ENCODE data around the gene CPAMD8. TPM values are rescaled to one million over a fixed set of nuclear protein-coding genes. Genes with fewer than 3 reads are reported as not detected.
"Not testable (repeated sequence)": the region's sequence is repeated elsewhere in the genome, so short reads cannot be mapped to it uniquely, and the experiment has no call there.

The CPAMD8 gene
- total and polyA plus RNA-seq, 7 donors, result 0.60 to 14.4 (median 2.4) TPM

GRCh38 chr19:17021793-17022590 lies 4.6 kb downstream of the CPAMD8 start:
- TF ChIP-seq CTCF (IDR thresholded peaks at IDR 0.05) (no peak), POLR2AphosphoS5 (IDR thresholded peaks at IDR 0.05) (no peak), POLR2A (IDR thresholded peaks at IDR 0.05) (no peak), EP300 (IDR thresholded peaks at IDR 0.05) (no peak)

DNA sequence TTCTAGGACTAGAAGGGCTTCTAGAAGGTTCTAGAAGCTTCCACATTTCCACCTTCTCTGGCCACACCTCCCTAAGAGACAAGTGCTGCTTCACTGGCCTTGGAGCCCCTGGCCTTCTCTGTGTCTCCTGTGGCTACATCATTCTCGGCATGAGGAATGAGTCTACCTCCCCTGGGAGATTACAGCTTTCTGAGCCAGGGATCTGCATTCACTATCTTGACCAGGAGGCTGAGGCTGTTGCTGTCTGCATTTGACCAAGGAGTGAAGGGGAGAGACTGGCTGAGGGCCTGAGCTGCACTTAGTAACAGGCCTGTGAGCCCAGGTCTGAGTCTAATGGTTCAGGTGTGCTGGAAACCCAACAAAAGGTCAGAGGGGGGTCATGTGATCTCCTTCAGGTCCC lies 5.3 kb downstream of the CPAMD8 start:
- Histone ChIP-seq H3K27me3 (peaks cover 13 to 29% (median 16%) of the 10 kb centered on the region in 3 donors), H3K27ac (no peak overlapping the region), H3K36me3 (no peaks in the 10 kb centered on the region), H3K4me3 (no peak overlapping the region), H3K4me1 (peaks cover 0 to 6% (median 0%) of the 10 kb centered on the region in 4 donors), H3K9me3 (peaks cover 0 to 16% (median 7%) of the 10 kb centered on the region in 4 donors)
- DNase-seq, result no peak
- intact Hi-C loops (cut with DNase I), result no loop called here
- 85 to 95% methylated on average over 1 of the region's 1 CpG for WGBS, 2 donors
- no peak for TF ChIP-seq CTCF (IDR thresholded peaks at IDR 0.05)
- TF ChIP-seq EP300 (IDR thresholded peaks at IDR 0.05), result no peak
- TF ChIP-seq POLR2AphosphoS5 (IDR thresholded peaks at IDR 0.05), result no peak
- no peak for TF ChIP-seq POLR2A (IDR thresholded peaks at IDR 0.05)

More at GRCh38 chr19:17021793-17022590, 4.6 kb downstream of the CPAMD8 start:
- no peak for DNase-seq
- H3K27ac ChIP-seq, result no peak overlapping the region
- intact Hi-C loops (cut with DNase I), result no loop called here
- peaks cover 0 to 16% (median 7%) of the 10 kb centered on the region in 4 donors for H3K9me3 ChIP-seq
- H3K27me3 ChIP-seq, result peaks cover 18 to 36% (median 22%) of the 10 kb centered on the region in 3 donors
- H3K4me1 ChIP-seq, result peaks cover 0 to 7% (median 0%) of the 10 kb centered on the region in 4 donors
- no peaks in the 10 kb centered on the region for H3K36me3 ChIP-seq
- H3K4me3 ChIP-seq, result no peak overlapping the region
- 76 to 83% methylated on average over 12 of the region's 12 CpGs for WGBS, 2 donors

DNA sequence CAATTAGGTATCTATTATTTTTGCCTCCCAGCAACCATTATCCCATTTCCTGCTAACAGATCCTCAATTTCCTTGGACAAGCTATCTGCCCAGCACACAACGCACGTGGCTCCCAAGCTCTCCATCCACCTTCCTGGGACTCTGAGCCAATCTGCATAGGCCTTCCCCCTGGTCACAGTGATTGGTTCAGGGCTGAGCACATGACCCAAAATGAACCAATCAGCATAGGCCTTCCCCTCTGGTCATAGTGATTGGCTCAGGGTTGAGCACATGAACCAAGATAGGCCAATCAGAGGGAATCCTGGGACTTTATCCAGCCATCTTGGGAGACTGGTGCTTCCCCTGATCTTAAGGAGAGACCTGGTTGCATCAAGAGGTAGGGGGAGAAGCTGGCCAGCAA lies 5.8 kb downstream of the CPAMD8 start:
- Histone ChIP-seq H3K4me1 (peaks cover 0 to 1% (median 0%) of the 10 kb centered on the region in 4 donors), H3K4me3 (no peak overlapping the region), H3K9me3 (peaks cover 0 to 16% (median 7%) of the 10 kb centered on the region in 4 donors), H3K36me3 (no peaks in the 10 kb centered on the region), H3K27ac (no peak overlapping the region), H3K27me3 (peaks cover 8 to 24% (median 11%) of the 10 kb centered on the region in 3 donors)
- no peak for DNase-seq
- 93 to 97% methylated on average over 2 of the region's 2 CpGs for WGBS, 2 donors
- intact Hi-C loops (cut with DNase I), result no loop called here
- no peak for TF ChIP-seq POLR2A (IDR thresholded peaks at IDR 0.05)
- TF ChIP-seq CTCF (IDR thresholded peaks at IDR 0.05), result no peak
- no peak for TF ChIP-seq EP300 (IDR thresholded peaks at IDR 0.05)
- TF ChIP-seq POLR2AphosphoS5 (IDR thresholded peaks at IDR 0.05), result no peak

GRCh38 chr19:17020385-17020784 lies 6.2 kb downstream of the CPAMD8 start:
- intact Hi-C loops (cut with DNase I), result no loop called here

GRCh38 chr19:17014212-17014861 lies 12.3 kb downstream of the CPAMD8 start:
- H3K27me3 ChIP-seq; H3K4me3 ChIP-seq; H3K27ac ChIP-seq; H3K9me3 ChIP-seq; DNase-seq; H3K4me1 ChIP-seq; H3K36me3 ChIP-seq; intact Hi-C loops (cut with DNase I): not testable (repeated sequence)
- WGBS, 2 donors, result 28 to 70% methylated on average over 9 of the region's 9 CpGs

More at GRCh38 chr19:17020385-17020784, 6.2 kb downstream of the CPAMD8 start:
- H3K27me3 ChIP-seq, result peaks cover 4 to 20% (median 7%) of the 10 kb centered on the region in 3 donors
- H3K36me3 ChIP-seq, result no peaks in the 10 kb centered on the region
- TF ChIP-seq POLR2AphosphoS5 (IDR thresholded peaks at IDR 0.05) (no peak), POLR2A (IDR thresholded peaks at IDR 0.05) (no peak), EP300 (IDR thresholded peaks at IDR 0.05) (no peak), CTCF (IDR thresholded peaks at IDR 0.05) (no peak)
- no peak overlapping the region for H3K4me3 ChIP-seq
- peaks cover 0 to 16% (median 7%) of the 10 kb centered on the region in 4 donors for H3K9me3 ChIP-seq
- H3K27ac ChIP-seq, result no peak overlapping the region
- no peaks in the 10 kb centered on the region for H3K4me1 ChIP-seq
- DNase-seq, result no peak
